HepG2 (cell line): ENCODE data around the gene DDX50. TPM values are rescaled to one million over a fixed set of nuclear protein-coding genes. Genes with fewer than 3 reads are reported as not detected.

Experiments used
- ATAC-seq: fragments of 200-7000 bp; cut with Tn5 transposase; 3 replicates; pipeline ENCODE4 v1.9.1; 2020; ENCODE audit warnings: mild to moderate bottlenecking, moderate library complexity
- BruUV-seq: library from RNA; stranded (reverse); fragments of 400-500 nt; replicated peaks from 2 replicates; lab custom pipeline; 2021; lab: Mats Ljungman, UMichigan
- CTCF ChIA-PET: fragments of 300-600 bp; formaldehyde crosslinking; extraction: SDS; loops from one replicate; lab custom pipeline; 2021; ENCODE audit warnings: low total read pairs, inconsistent platforms, low intra/inter-chr PET ratio; lab: Yijun Ruan, JAX
- POLR2A ChIA-PET: fragments of 350-600 bp; sonication (Branson Sonifier 250); formaldehyde crosslinking; loops from one replicate; lab custom pipeline; 2020; ENCODE audit warnings: antibody characterized with exemption, inconsistent platforms; lab: Yijun Ruan, JAX
- DNase-seq: peaks from one replicate; pipeline ENCODE4 v3.0.0-alpha.2; 2015; ENCODE audit warnings: low spot score
- FAIRE-seq: peaks from 3 replicates; lab custom pipeline; 2011; peaks lifted over from hg19 to GRCh38; lab: Jason Lieb, UNC
- H2AFZ ChIP-seq: one replicate; pipeline ENCODE4 v1.6.1; 2011; ENCODE audit warnings: low read length, inconsistent platforms
- H3K27ac ChIP-seq: fragments of 300-600 bp; 3 replicates; pipeline ENCODE4 v1.8.0; 2011; ENCODE audit warnings: mixed run types, mild to moderate bottlenecking, mixed read lengths, low read length, inconsistent platforms; ENCODE audit not compliant: insufficient read depth; ENCODE audit errors: extremely low read length
- H3K27me3 ChIP-seq, 2 experiments: fragments of 200-600 bp in 1 of 2; 2 replicates in 1 of 2; 3 replicates in 1 of 2; pipeline versions ENCODE4 v1.6.0 to v1.8.0; 2011; ENCODE audit warnings: low read length in 2 of 2, mild to moderate bottlenecking in 2 of 2, moderate library complexity in 2 of 2, inconsistent platforms in 1 of 2; ENCODE audit not compliant: insufficient read depth in 2 of 2, control insufficient read depth in 1 of 2
- H3K36me3 ChIP-seq, 2 experiments: fragments of 200-600 bp in 1 of 2; replicated peaks in 1 of 2; 2 replicates in 1 of 2; 3 replicates in 1 of 2; pipeline versions ENCODE4 v1.5.1 to v1.8.0; 2011; ENCODE audit warnings: low read length in 2 of 2, inconsistent platforms in 1 of 2; ENCODE audit not compliant: insufficient read depth in 2 of 2, control insufficient read depth in 1 of 2
- H3K4me1 ChIP-seq: 2 replicates; pipeline ENCODE4 v1.5.1; 2012; ENCODE audit warnings: low read length, inconsistent platforms; ENCODE audit not compliant: insufficient read depth
- H3K4me2 ChIP-seq: 2 replicates; pipeline ENCODE4 v1.6.0; 2011; ENCODE audit warnings: low read depth, low read length, inconsistent platforms
- H3K4me3 ChIP-seq, 3 experiments: fragments of 200-600 bp in 1 of 3; sonication (generic), shearing (Covaris generic) in 1 of 3; replicated peaks in 1 of 3; 2 replicates each; pipeline ENCODE4 v1.5.1; 2011 to 2016; ENCODE audit warnings: low read length in 3 of 3, inconsistent platforms in 2 of 3, low read depth in 2 of 3, mild to moderate bottlenecking in 2 of 3, control low read depth in 1 of 3, mixed read lengths in 1 of 3; ENCODE audit not compliant: insufficient read depth in 1 of 3
- H3K79me2 ChIP-seq: one replicate; pipeline ENCODE4 v1.6.1; 2011; ENCODE audit warnings: low read length, inconsistent platforms; ENCODE audit not compliant: insufficient read depth
- H3K9ac ChIP-seq: 2 replicates; pipeline ENCODE4 v1.6.0; 2011; ENCODE audit warnings: mild to moderate bottlenecking, low read depth, low read length, inconsistent platforms; ENCODE audit not compliant: insufficient read depth
- H3K9me3 ChIP-seq: 2 replicates; pipeline ENCODE4 v1.5.1; 2012; ENCODE audit warnings: mild to moderate bottlenecking, low read length
- H4K20me1 ChIP-seq: 2 replicates; pipeline ENCODE4 v1.6.0; 2011; ENCODE audit warnings: inconsistent platforms, mild to moderate bottlenecking, low read length, moderate library complexity; ENCODE audit not compliant: insufficient read depth
- EHMT2 ChIP-seq: fragments of 200-600 bp; sonication (generic); IDR thresholded peaks from 2 replicates; pipeline ENCODE4 v1.7.0; 2017; ENCODE audit warnings: antibody characterized with exemption, low read depth, low read length, borderline replicate concordance
- TP53 ChIP-seq: sonication (generic); formaldehyde crosslinking; conservative IDR thresholded peaks from 2 replicates; pipeline ENCODE4 v1.4.0; 2020; ENCODE audit warnings: missing genetic modification reagents
- ZBTB3 ChIP-seq: sonication (generic); formaldehyde crosslinking; IDR thresholded peaks from 2 replicates; pipeline ENCODE4 v1.4.0; 2020; ENCODE audit warnings: low read depth, mild to moderate bottlenecking, moderate library complexity, missing genetic modification reagents, borderline replicate concordance
- ZNF136 ChIP-seq: sonication (generic); formaldehyde crosslinking; IDR thresholded peaks from 2 replicates; pipeline ENCODE4 v1.8.1; 2022; ENCODE audit warnings: low read depth, mild to moderate bottlenecking, moderate library complexity, missing genetic modification reagents
- ZNF318 ChIP-seq: sonication (generic); formaldehyde crosslinking; IDR thresholded peaks from 2 replicates; pipeline ENCODE4 v1.4.0; 2020; ENCODE audit warnings: mild to moderate bottlenecking, missing genetic modification reagents
- ZNF598 ChIP-seq: sonication (generic); formaldehyde crosslinking; IDR thresholded peaks from 2 replicates; pipeline ENCODE4 v1.5.1; 2020; ENCODE audit warnings: mild to moderate bottlenecking, missing genetic modification reagents, borderline replicate concordance
- ZNF691 ChIP-seq: sonication (generic); formaldehyde crosslinking; IDR thresholded peaks from 2 replicates; pipeline ENCODE4 v1.4.0; 2020; ENCODE audit warnings: missing genetic modification reagents, low read depth, mild to moderate bottlenecking, borderline replicate concordance
- ZNF772 ChIP-seq: sonication (generic); formaldehyde crosslinking; IDR thresholded peaks from 2 replicates; pipeline ENCODE4 v1.5.0; 2020; ENCODE audit warnings: mild to moderate bottlenecking, missing genetic modification reagents
- WGBS: methylation state at CpG from one replicate; pipeline ENCODE4 v1.1.6; 2017; ENCODE audit warnings: low lambda C conversion rate; 5-methylcytosine and 5-hydroxymethylcytosine counted together
- in situ Hi-C: cut with HindIII; loops from 2 replicates; pipeline ENCODE4 v1.10.0; 2017; ENCODE audit warnings: low pct_unique_long_range_greater_than_20kb; ENCODE audit not compliant: extremely low pct_ligation_motif_present
- intact Hi-C: fragments of 100-400 bp; cut with micrococcal nuclease; formaldehyde crosslinking; loops from one replicate; pipeline ENCODE4 v1.10.0; 2022; ENCODE audit not compliant: unreplicated experiment
- polyA plus RNA-seq, 8 experiments: library from polyadenylated mRNA; depleted of rRNA in 3 of 8; stranded (reverse) in 7 of 8; unstranded in 1 of 8; fragments of >200 nt; fragmentation: Illumina TruSeq in 4 of 8; extraction: Trizol in 4 of 8; gene quantifications; 2 replicates each; pipeline versions ENCODE4 v1.2.1 to v1.2.3, GENCODE V29; 2011 to 2016; ENCODE audit warnings: low read depth in 4 of 8, missing spikeins in 1 of 8, mixed read lengths in 1 of 8; ENCODE audit not compliant: insufficient read depth in 1 of 8
- total RNA-seq, 5 experiments: library from RNA; depleted of rRNA; stranded (reverse); fragments of >200 nt; fragmentation: Illumina TruSeq; extraction: Trizol; gene quantifications; 2 replicates each; pipeline ENCODE4 v1.2.3, GENCODE V29; 2016; ENCODE audit warnings: low read depth in 1 of 5
- TF ChIP-seq, protein P1 (sequence below): sonication (generic); formaldehyde crosslinking; IDR thresholded peaks from 2 replicates; pipeline ENCODE4 v1.5.0; 2020; ENCODE audit warnings: missing genetic modification reagents
- TF ChIP-seq, protein P2 (sequence below): sonication (generic); formaldehyde crosslinking; IDR thresholded peaks from 2 replicates; pipeline ENCODE4 v1.5.0; 2020; ENCODE audit warnings: mild to moderate bottlenecking, missing genetic modification reagents

Gene DDX50
- total and polyA plus RNA-seq, 2 of the 13 experiments (the other 11 are each of a cell fraction or from before 2014, with no cell fraction given), result 19.0 to 38.2 TPM

DNA sequence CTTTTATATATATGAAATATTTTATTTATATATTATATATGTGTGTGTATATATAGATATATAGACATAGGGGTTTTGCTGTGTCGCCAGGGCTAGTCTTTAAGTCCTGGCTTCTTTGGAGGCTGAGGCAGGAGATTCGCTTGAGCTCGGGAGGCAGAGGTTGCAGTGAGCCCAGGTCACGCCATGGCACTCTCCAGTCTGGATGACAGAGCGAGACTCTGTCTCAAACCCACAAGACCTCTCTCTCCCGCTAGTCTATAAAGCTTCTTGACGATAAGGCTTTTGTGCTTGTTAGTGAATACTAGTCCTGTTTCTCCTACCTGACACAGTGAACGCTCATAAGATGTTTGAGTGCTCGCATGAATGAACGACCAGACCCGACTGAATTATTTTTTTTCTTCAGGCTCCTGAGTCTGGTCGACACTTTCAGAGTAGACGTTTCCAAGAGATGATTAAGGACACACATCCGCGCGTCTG lies 54.3 kb downstream of the DDX50 start:
- H3K36me3 ChIP-seq, result peaks cover 2 to 7% of the 10 kb centered on the region in 2 experiments
- ATAC-seq (peak; percentile 19), DNase-seq (no peak), FAIRE-seq (no peak)
- H4K20me1 ChIP-seq, result peaks cover 22% of the 10 kb centered on the region
- intact Hi-C loops, result loop anchor here (1.0 to 5.0 kb wide), 2 partner anchors 54 to 137 kb away; partner anchors contain the start of gene DDX50
- WGBS, result under 1% methylated on average over 16 of the region's 16 CpGs
- peak overlapping the region; percentile 79 for H2AFZ ChIP-seq
- TSS peak; percentile 89 for BruUV-seq
- H3K27me3 ChIP-seq, result no peaks in the 10 kb centered on the region; a peak in 1 of 5 replicates
- in situ Hi-C loops, result no loop called here
- ChIA-PET CTCF (no interaction called here), POLR2A (interaction anchor here (1.0 to 2.3 kb wide), 8 partner anchors 13 to 234 kb away, joined by 3 to 9 read pairs (median 4); partner anchors contain the start of genes CCAR1 and DDX50)
- peaks cover 30% of the 10 kb centered on the region for H3K4me1 ChIP-seq
- peak overlapping the region; percentile 97 for H3K9ac ChIP-seq
- peaks cover 50% of the 10 kb centered on the region for H3K79me2 ChIP-seq
- peak overlapping the region; percentile 95 for H3K4me2 ChIP-seq
- peak overlapping the region; percentile 91 for H3K27ac ChIP-seq
- H3K4me3 ChIP-seq, result peak overlapping the region; percentile 66 to 96 (median 90)
- H3K9me3 ChIP-seq, result no peaks in the 10 kb centered on the region
- TF ChIP-seq, protein P1, sequence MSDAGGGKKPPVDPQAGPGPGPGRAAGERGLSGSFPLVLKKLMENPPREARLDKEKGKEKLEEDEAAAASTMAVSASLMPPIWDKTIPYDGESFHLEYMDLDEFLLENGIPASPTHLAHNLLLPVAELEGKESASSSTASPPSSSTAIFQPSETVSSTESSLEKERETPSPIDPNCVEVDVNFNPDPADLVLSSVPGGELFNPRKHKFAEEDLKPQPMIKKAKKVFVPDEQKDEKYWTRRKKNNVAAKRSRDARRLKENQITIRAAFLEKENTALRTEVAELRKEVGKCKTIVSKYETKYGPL, result 0 out of 2 replicates have a peak, but pooled peaks have one; percentile 2
- TF ChIP-seq TP53 (peak; percentile 55; the same call in 1 of the 2 replicates), ZNF136 (CRISPR knock-in tag) (0 out of 2 replicates have a peak, but pooled peaks have one; percentile 3), ZNF691 (CRISPR knock-in tag) (no peak), ZNF318 (CRISPR knock-in tag) (no peak), ZNF598 (CRISPR knock-in tag) (no peak), ZBTB3 (no peak), ZNF772 (CRISPR knock-in tag) (peak; percentile 2; the same call in 1 of the 2 replicates), EHMT2 (no peak)
- TF ChIP-seq, protein P2, sequence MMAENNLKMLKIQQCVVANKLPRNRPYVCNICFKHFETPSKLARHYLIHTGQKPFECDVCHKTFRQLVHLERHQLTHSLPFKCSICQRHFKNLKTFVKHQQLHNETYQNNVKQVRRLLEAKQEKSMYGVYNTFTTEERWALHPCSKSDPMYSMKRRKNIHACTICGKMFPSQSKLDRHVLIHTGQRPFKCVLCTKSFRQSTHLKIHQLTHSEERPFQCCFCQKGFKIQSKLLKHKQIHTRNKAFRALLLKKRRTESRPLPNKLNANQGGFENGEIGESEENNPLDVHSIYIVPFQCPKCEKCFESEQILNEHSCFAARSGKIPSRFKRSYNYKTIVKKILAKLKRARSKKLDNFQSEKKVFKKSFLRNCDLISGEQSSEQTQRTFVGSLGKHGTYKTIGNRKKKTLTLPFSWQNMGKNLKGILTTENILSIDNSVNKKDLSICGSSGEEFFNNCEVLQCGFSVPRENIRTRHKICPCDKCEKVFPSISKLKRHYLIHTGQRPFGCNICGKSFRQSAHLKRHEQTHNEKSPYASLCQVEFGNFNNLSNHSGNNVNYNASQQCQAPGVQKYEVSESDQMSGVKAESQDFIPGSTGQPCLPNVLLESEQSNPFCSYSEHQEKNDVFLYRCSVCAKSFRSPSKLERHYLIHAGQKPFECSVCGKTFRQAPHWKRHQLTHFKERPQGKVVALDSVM (CRISPR knock-in tag), result peak; percentile 62; the same call in 1 of the 2 replicates
